H1 (cell line): ENCODE results near the gene SLC35G4. TPM values are rescaled to one million over a fixed set of nuclear protein-coding genes. Genes with fewer than 3 reads are reported as not detected.
"Not testable (repeated sequence)": the region's sequence is repeated elsewhere in the genome, so short reads cannot be mapped to it uniquely, and the experiment has no call there.

Experiments used
- CTCF ChIA-PET: fragments of 300-600 bp; sonication (Branson Sonifier 250); formaldehyde crosslinking; loops from one replicate; lab custom pipeline; 2021; ENCODE audit not compliant: partially characterized antibody; lab: Charles Lee
- POLR2A ChIA-PET: fragments of 300-600 bp; sonication (Branson Sonifier 250); formaldehyde crosslinking; loops from one replicate; lab custom pipeline; 2021; ENCODE audit warnings: inconsistent platforms; ENCODE audit not compliant: partially characterized antibody; lab: Charles Lee
- DNase-seq, 2 experiments: peaks; one replicate each; pipeline versions ENCODE4 v3.0.0 to v3.0.0-alpha.2; 2010 to 2022; ENCODE audit warnings: low spot score in 2 of 2, low read depth in 1 of 2, mixed read lengths in 1 of 2
- FAIRE-seq: peaks from 2 replicates; lab custom pipeline; 2011; peaks lifted over from hg19 to GRCh38; lab: Jason Lieb, UNC
- H2AFZ ChIP-seq: 2 replicates; pipeline ENCODE4 v1.8.1; 2012; ENCODE audit warnings: low read length, inconsistent platforms
- H2AK5ac ChIP-seq: 2 replicates; pipeline ENCODE4 v1.6.1; 2013; ENCODE audit warnings: low read depth, low read length
- H2BK120ac ChIP-seq: replicated peaks from 2 replicates; pipeline ENCODE3; 2013; ENCODE audit warnings: low read depth, low read length, inconsistent platforms
- H2BK12ac ChIP-seq: 2 replicates; pipeline ENCODE4 v1.6.1; 2013; ENCODE audit warnings: low read depth, low read length
- H2BK15ac ChIP-seq: 2 replicates; pipeline ENCODE4 v1.6.1; 2013; ENCODE audit warnings: low read length
- H2BK20ac ChIP-seq: 2 replicates; pipeline ENCODE4 v1.6.1; 2013; ENCODE audit warnings: low read length
- H2BK5ac ChIP-seq: 2 replicates; pipeline ENCODE4 v1.6.1; 2013; ENCODE audit warnings: low read depth, low read length
- H3K14ac ChIP-seq: 2 replicates; pipeline ENCODE4 v1.6.1; 2013; ENCODE audit warnings: inconsistent platforms; ENCODE audit not compliant: insufficient read length
- H3K18ac ChIP-seq: 2 replicates; pipeline ENCODE4 v1.6.1; 2013; ENCODE audit warnings: low read length; ENCODE audit errors: extremely low read depth
- H3K23ac ChIP-seq: 2 replicates; pipeline ENCODE4 v1.6.1; 2013; ENCODE audit warnings: inconsistent platforms; ENCODE audit not compliant: insufficient read length
- H3K23me2 ChIP-seq: 2 replicates; pipeline ENCODE4 v1.6.1; 2013; ENCODE audit warnings: low read depth, low read length
- H3K27ac ChIP-seq: 2 replicates; pipeline ENCODE4 v1.6.1; 2011; ENCODE audit warnings: low read depth, low read length, inconsistent platforms
- H3K27me3 ChIP-seq, 4 experiments: replicated peaks in 1 of 4; 1 replicate in 1 of 4; 2 replicates in 3 of 4; pipeline versions ENCODE4 v1.6.1 to v1.8.1; 2011 to 2013; ENCODE audit warnings: low read length in 3 of 4, mild to moderate bottlenecking in 3 of 4, inconsistent platforms in 2 of 4, mixed read lengths in 2 of 4, moderate library complexity in 1 of 4; ENCODE audit not compliant: control insufficient read depth in 3 of 4, insufficient read depth in 3 of 4; ENCODE audit errors: extremely low read depth in 1 of 4
- H3K36me3 ChIP-seq, 4 experiments: 2 replicates each; pipeline versions ENCODE4 v1.6.1 to v1.8.1; 2011 to 2013; ENCODE audit warnings: mild to moderate bottlenecking in 4 of 4, low read length in 3 of 4, moderate library complexity in 2 of 4, control low read depth in 1 of 4, inconsistent platforms in 1 of 4; ENCODE audit not compliant: insufficient read depth in 4 of 4, control insufficient read depth in 2 of 4
- H3K4ac ChIP-seq: replicated peaks from 2 replicates; pipeline ENCODE3; 2013; ENCODE audit warnings: low read length, low read depth, mixed read lengths, inconsistent platforms; ENCODE audit not compliant: insufficient read length
- H3K4me1 ChIP-seq, 4 experiments: replicated peaks in 1 of 4; 1 replicate in 1 of 4; 2 replicates in 3 of 4; pipeline versions ENCODE4 v1.6.1 to v1.8.1; 2011 to 2013; ENCODE audit warnings: low read length in 3 of 4, inconsistent platforms in 2 of 4, mixed read lengths in 1 of 4; ENCODE audit not compliant: insufficient read depth in 4 of 4, control insufficient read depth in 3 of 4
- H3K4me2 ChIP-seq, 2 experiments: 2 replicates each; pipeline versions ENCODE4 v1.6.1 to v1.8.1; 2011 to 2013; ENCODE audit warnings: low read depth in 2 of 2, low read length in 2 of 2, control low read depth in 1 of 2, inconsistent platforms in 1 of 2, mild to moderate bottlenecking in 1 of 2; ENCODE audit not compliant: insufficient read depth in 1 of 2
- H3K4me3 ChIP-seq, 4 experiments: fragments of 200-600, 300-600 bp in 1 of 4; sonication (generic), shearing (Covaris generic), sonication (Bioruptor Twin) in 1 of 4; 2 replicates each; pipeline versions ENCODE4 v1.5.1 to v1.8.1; 2011 to 2016; ENCODE audit warnings: low read length in 4 of 4, low read depth in 3 of 4, control low read depth in 2 of 4, inconsistent platforms in 2 of 4, mild to moderate bottlenecking in 2 of 4, mixed read lengths in 1 of 4, moderate library complexity in 1 of 4; ENCODE audit not compliant: insufficient read depth in 2 of 4; ENCODE audit errors: extremely low read depth in 1 of 4
- H3K56ac ChIP-seq: replicated peaks from 2 replicates; pipeline ENCODE3; 2013; ENCODE audit warnings: low read depth, mild to moderate bottlenecking, mixed read lengths, low read length, inconsistent platforms; ENCODE audit not compliant: insufficient read length
- H3K79me1 ChIP-seq: 2 replicates; pipeline ENCODE4 v1.6.1; 2013; ENCODE audit warnings: low read depth, low read length, control low read depth
- H3K79me2 ChIP-seq, 2 experiments: 2 replicates each; pipeline versions ENCODE4 v1.6.1 to v1.8.1; 2012 to 2013; ENCODE audit warnings: low read length in 2 of 2, mild to moderate bottlenecking in 2 of 2, inconsistent platforms in 1 of 2; ENCODE audit not compliant: insufficient read depth in 2 of 2, control insufficient read depth in 1 of 2
- H3K9ac ChIP-seq, 4 experiments: replicated peaks in 1 of 4; 1 replicate in 1 of 4; 2 replicates in 3 of 4; pipeline versions ENCODE4 v1.6.1 to v1.8.1; 2011 to 2013; ENCODE audit warnings: low read depth in 3 of 4, low read length in 3 of 4, control low read depth in 2 of 4, mild to moderate bottlenecking in 2 of 4, moderate library complexity in 2 of 4, inconsistent platforms in 1 of 4; ENCODE audit errors: extremely low read depth in 1 of 4
- H3K9me3 ChIP-seq, 2 experiments: 2 replicates each; pipeline versions ENCODE4 v1.6.1 to v1.8.1; 2012 to 2013; ENCODE audit warnings: mild to moderate bottlenecking in 2 of 2, moderate library complexity in 2 of 2, control low read depth in 1 of 2, inconsistent platforms in 1 of 2, low read depth in 1 of 2, low read length in 1 of 2, mixed read lengths in 1 of 2; ENCODE audit not compliant: insufficient read depth in 2 of 2
- H4K20me1 ChIP-seq, 2 experiments: replicated peaks in 1 of 2; 2 replicates each; pipeline versions ENCODE3 to v1.8.1; 2011 to 2013; ENCODE audit warnings: inconsistent platforms in 2 of 2, low read length in 2 of 2, mild to moderate bottlenecking in 1 of 2; ENCODE audit not compliant: insufficient read depth in 2 of 2, control insufficient read depth in 1 of 2
- H4K5ac ChIP-seq: 2 replicates; pipeline ENCODE4 v1.6.1; 2013; ENCODE audit warnings: low read length, low read depth, mixed read lengths, inconsistent platforms; ENCODE audit not compliant: insufficient read length
- H4K8ac ChIP-seq: 2 replicates; pipeline ENCODE4 v1.8.0; 2013; ENCODE audit warnings: mild to moderate bottlenecking, moderate library complexity, low read length, inconsistent platforms; ENCODE audit not compliant: insufficient read depth; ENCODE audit errors: extremely low read depth
- H4K91ac ChIP-seq: replicated peaks from 2 replicates; pipeline ENCODE3; 2013; ENCODE audit warnings: low read length, mixed read lengths, inconsistent platforms; ENCODE audit not compliant: insufficient read length
- WGBS, 2 experiments: shearing (Covaris generic) in 1 of 2; methylation state at CpG; one replicate each; pipeline versions ENCODE4 v1.1.6 to v1.1.7; 2013 to 2015; ENCODE audit warnings: low lambda C conversion rate in 2 of 2, mixed read lengths in 2 of 2, inconsistent platforms in 1 of 2, low coverage in 1 of 2, missing lambda C conversion rate in 1 of 2; ENCODE audit not compliant: insufficient replicate concordance in 2 of 2, insufficient coverage in 1 of 2, insufficient read length in 1 of 2; ENCODE audit errors: extremely low coverage in 1 of 2, missing lambda C conversion rate in 1 of 2; 5-methylcytosine and 5-hydroxymethylcytosine counted together
- polyA plus RNA-seq, 7 experiments: library from polyadenylated mRNA; depleted of rRNA in 3 of 7; stranded (reverse) in 5 of 7; unstranded in 2 of 7; fragments of >200 nt in 5 of 7; fragments of 200-250 nt in 2 of 7; gene quantifications; 1 replicate in 5 of 7; 2 replicates in 1 of 7; 4 replicates in 1 of 7; pipeline versions ENCODE4 v1.2.1 to v1.2.3, GENCODE V29; 2011 to 2013; ENCODE audit warnings: missing spikeins in 2 of 7, mixed read lengths in 2 of 7
- total RNA-seq: library from RNA; stranded (reverse); fragmentation: NEBNext Ultra II Directional; extraction: Animal tissue kit (Norgen Biotek cat#: 25700); gene quantifications from 2 replicates; pipeline ENCODE4 v1.2.1, GENCODE V29; 2021

Gene SLC35G4
- total and polyA plus RNA-seq, 2 of the 8 experiments (the other 6 are each of a cell fraction or from before 2014, with no cell fraction given), result not detected

GRCh38 chr18:11613611-11614010, 4.2 kb downstream of the SLC35G4 start:
- H2AK5ac ChIP-seq, H2BK120ac ChIP-seq, H3K27ac ChIP-seq, H2BK20ac ChIP-seq, H2BK15ac ChIP-seq, DNase-seq, H3K4me3 ChIP-seq, H3K4me2 ChIP-seq, CTCF ChIA-PET, H3K36me3 ChIP-seq, H3K56ac ChIP-seq, H3K4me1 ChIP-seq, FAIRE-seq, H3K23ac ChIP-seq, H3K23me2 ChIP-seq, H3K4ac ChIP-seq, H4K5ac ChIP-seq, H3K79me2 ChIP-seq, H3K9ac ChIP-seq, H2BK5ac ChIP-seq, H2AFZ ChIP-seq, POLR2A ChIA-PET, H4K8ac ChIP-seq, H3K79me1 ChIP-seq, H3K14ac ChIP-seq, H3K27me3 ChIP-seq, H2BK12ac ChIP-seq, H4K91ac ChIP-seq, H3K18ac ChIP-seq, H4K20me1 ChIP-seq: not testable (repeated sequence)
- H3K9me3 ChIP-seq, result peaks cover 0 to 15% of the 10 kb centered on the region in 2 experiments; a peak in 2 of 4 replicates
- WGBS, 2 experiments, result 100% methylated on average over 5 of the region's 23 CpGs; no CpG with 5 or more reads in 1 of the 2 experiments

GRCh38 chr18:11614042-11614441, 4.6 kb downstream of the SLC35G4 start:
- DNase-seq, H2BK20ac ChIP-seq, CTCF ChIA-PET, H4K5ac ChIP-seq, H3K23ac ChIP-seq, POLR2A ChIA-PET, H2BK12ac ChIP-seq, H3K23me2 ChIP-seq, H3K4me3 ChIP-seq, H3K4ac ChIP-seq, H2BK5ac ChIP-seq, H3K4me1 ChIP-seq, H2BK120ac ChIP-seq, FAIRE-seq, H3K14ac ChIP-seq, H2BK15ac ChIP-seq, H3K36me3 ChIP-seq, H3K9ac ChIP-seq, H3K79me2 ChIP-seq, H3K56ac ChIP-seq, H2AFZ ChIP-seq, H3K79me1 ChIP-seq, H4K20me1 ChIP-seq, H2AK5ac ChIP-seq, H4K8ac ChIP-seq, H3K27me3 ChIP-seq, H3K4me2 ChIP-seq, H3K27ac ChIP-seq, H3K18ac ChIP-seq, H4K91ac ChIP-seq: not testable (repeated sequence)
- WGBS, 2 experiments, result 83% methylated on average over 12 of the region's 21 CpGs; no CpG with 5 or more reads in 1 of the 2 experiments
- H3K9me3 ChIP-seq, result peaks cover 0 to 15% of the 10 kb centered on the region in 2 experiments; a peak in 2 of 4 replicates
